ENCODE results near the gene RNF31.

GRCh38 chr14:24197056-24197450 is 49.8 kb downstream of the RNF31 start:
- TF ChIP-seq ZFP3 (CRISPR knock-in tag; IDR thresholded peaks at IDR 0.05) (no peak), TCF4 (CRISPR knock-in tag; IDR thresholded peaks at IDR 0.05; ENCODE audit: borderline replicate concordance) (no peak), ESRRG (CRISPR knock-in tag; IDR thresholded peaks at IDR 0.05) (no peak), ZNF70 (CRISPR knock-in tag; IDR thresholded peaks at IDR 0.05) (no peak), TSHZ2 (CRISPR knock-in tag; IDR thresholded peaks at IDR 0.05) (no peak), BACH2 (CRISPR knock-in tag; IDR thresholded peaks at IDR 0.05; ENCODE audit: borderline replicate concordance) (no peak), ZNF565 (CRISPR knock-in tag; conservative IDR thresholded peaks at IDR 0.05; ENCODE audit: low read depth) (no peak), ARNTL (CRISPR knock-in tag; IDR thresholded peaks at IDR 0.05; ENCODE audit: borderline replicate concordance, low read depth) (no peak)
